GM12801 (cell line): ENCODE measurements around the gene CDH15.

ENCODE experiments used
- CTCF ChIP-seq: IDR thresholded peaks from one replicate; pipeline ENCODE4 v1.5.1; 2011; ENCODE audit warnings: control low read depth; ENCODE audit not compliant: insufficient read length; ENCODE audit errors: extremely low read depth

The CDH15 gene

GRCh38 chr16:89167425-89167941, 4.1 kb upstream of the CDH15 start:
- no peak for TF ChIP-seq CTCF

DNA sequence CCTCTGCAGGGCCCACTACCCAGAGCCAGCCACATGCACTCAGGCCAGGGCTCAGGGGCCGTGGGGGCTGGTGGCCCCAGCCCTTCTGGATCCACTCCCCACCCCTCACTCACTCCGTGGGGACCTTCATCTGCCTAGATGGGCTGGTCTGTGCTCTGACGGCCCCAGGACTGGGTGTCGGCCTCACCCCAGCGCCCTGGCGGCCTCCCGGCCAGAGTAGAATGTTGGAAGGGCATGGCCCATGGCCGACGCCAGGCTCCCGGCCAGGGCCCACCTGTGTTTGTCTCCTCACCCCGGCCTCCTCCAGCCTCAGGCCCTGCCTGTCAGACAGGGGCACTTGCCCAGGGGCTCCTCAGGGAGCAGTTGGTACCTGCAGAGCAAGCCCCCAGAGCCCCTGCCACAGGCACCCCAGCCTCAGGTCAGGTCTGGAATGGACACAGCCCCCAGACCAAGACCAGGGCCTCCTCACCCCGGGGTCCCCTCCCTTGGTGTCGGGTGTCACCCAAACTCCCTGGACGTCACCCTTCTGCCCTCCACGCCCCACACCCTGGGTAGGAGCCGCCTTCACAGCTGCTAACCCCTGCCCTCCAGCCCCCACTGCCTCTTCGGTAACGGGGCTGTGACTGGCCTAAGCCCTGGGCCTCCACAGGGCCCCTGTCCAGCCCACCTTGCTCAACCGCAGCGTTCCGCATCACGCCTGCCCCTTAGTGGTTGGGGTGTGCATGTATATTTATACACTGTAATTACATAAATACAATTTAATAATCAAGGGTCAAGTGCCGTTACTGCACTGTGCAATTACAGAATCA, 3.0 kb upstream of the CDH15 start:
- TF ChIP-seq CTCF: no peak

DNA sequence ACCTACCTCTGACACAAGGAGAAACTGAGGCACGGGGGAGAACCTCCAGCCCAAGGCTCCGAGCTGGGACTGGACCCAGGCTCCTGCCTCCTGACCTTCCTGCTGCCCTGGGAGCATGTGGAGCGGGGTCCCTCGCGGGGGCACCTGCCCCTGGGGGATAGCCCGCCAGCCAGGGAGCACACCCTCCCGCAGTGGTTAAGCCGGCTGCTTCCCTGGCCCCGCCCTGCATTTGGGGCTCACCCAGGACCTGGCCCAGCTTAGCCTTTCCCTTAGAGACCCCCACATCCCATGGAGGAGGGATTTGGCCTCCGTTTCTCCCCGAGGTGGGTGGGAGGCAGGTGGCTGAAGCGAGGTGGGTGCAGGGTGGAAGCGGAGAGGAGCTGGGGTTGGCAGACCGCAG, 1.8 kb upstream of the CDH15 start:
- TF ChIP-seq CTCF: no peak

GRCh38 chr16:89170346-89171215, 967 bp upstream of the CDH15 start:
- no peak for TF ChIP-seq CTCF

DNA sequence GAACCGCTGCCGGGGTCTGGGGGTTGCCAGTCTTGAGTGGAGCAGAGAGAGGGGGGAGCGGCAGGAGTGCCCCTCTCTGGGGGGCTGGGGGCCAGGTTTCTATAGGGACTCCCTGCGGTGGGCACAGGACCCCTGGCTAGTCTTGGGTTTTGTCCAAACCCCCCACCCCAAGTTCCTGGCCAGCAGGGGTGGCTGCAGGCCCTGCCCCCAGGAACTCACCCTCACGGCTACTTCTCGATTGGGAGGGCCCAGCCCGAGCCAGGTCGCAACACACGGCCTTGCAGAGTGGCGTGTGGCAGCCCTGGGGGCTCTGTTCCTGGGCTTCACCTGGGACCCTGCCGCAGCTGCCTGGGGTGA, 601 bp downstream of the CDH15 start:
- no peak for TF ChIP-seq CTCF

DNA sequence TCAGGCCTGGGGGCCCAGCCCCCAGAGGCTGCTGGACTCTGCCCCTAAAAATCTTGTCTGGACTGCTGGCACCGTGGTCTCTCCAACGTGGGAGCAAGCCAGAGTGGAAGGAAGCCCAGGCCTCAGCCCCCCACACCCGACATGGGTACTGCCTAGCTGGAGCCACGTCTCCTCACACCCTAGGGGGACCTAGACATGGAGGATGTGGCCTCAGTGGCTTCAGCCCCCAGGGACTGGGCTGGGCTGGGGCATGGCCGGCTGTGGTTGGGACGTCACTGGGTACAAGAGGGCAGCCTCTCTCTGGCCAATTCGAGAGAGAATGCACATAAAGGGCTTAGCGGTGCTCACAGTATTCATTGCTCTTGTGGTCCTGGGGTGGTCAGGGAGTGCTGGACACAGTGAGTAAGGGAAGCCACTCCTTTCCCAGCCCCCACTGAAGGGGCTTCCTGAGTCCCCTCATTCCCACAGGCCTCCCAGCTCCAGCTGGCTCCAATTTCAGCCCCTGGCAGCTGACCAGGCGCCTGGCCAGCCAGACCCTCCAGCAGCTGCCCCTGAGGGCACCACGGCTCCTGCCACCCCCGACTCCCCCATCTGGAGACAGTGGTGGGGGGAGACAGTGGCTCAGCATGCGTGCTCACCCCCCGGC, 1.1 kb downstream of the CDH15 start:
- TF ChIP-seq CTCF: no peak
